ENCODE results near the gene SCD5.

DNA sequence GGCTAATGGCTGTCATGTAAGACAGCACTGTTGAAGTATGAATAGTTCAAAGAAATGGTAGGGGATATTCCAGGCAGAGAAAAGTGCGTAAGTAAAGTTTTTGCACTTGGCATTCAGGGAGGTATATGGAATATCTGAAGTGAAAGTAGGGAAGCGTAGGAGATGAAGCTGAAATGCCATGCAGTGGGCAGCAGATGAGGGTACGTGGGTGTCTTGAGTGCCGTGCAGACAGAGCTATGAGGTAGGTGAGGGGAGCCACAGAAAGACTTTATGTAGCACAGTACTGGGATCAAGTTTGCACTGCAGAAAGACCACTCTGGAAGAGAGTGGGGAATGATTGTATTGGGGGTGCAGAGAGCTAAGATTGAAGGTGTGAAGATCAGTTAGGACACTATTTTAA lies 5.2 kb upstream of the SCD5 start:
- TF ChIP-seq, protein P1, sequence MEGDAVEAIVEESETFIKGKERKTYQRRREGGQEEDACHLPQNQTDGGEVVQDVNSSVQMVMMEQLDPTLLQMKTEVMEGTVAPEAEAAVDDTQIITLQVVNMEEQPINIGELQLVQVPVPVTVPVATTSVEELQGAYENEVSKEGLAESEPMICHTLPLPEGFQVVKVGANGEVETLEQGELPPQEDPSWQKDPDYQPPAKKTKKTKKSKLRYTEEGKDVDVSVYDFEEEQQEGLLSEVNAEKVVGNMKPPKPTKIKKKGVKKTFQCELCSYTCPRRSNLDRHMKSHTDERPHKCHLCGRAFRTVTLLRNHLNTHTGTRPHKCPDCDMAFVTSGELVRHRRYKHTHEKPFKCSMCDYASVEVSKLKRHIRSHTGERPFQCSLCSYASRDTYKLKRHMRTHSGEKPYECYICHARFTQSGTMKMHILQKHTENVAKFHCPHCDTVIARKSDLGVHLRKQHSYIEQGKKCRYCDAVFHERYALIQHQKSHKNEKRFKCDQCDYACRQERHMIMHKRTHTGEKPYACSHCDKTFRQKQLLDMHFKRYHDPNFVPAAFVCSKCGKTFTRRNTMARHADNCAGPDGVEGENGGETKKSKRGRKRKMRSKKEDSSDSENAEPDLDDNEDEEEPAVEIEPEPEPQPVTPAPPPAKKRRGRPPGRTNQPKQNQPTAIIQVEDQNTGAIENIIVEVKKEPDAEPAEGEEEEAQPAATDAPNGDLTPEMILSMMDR (IDR thresholded peaks at IDR 0.05), result no peak
- no peak for TF ChIP-seq POLR2AphosphoS5 (IDR thresholded peaks at IDR 0.05)

Data from upper lobe of left lung (tissue), 4 donors.